A673 (cell line): ENCODE results near the gene AGBL4. TPM values are rescaled to one million over a fixed set of nuclear protein-coding genes. Genes with fewer than 3 reads are reported as not detected.

Experiments used
- BruUV-seq: library from RNA; stranded (reverse); fragments of 400-500 nt; replicated peaks from 2 replicates; lab custom pipeline; 2021; lab: Mats Ljungman, UMichigan
- CTCF ChIA-PET: fragments of 300-600 bp; sonication (Branson Sonifier 250); formaldehyde crosslinking; loops from one replicate; lab custom pipeline; 2022; ENCODE audit warnings: antibody characterized with exemption; lab: Charles Lee
- POLR2A ChIA-PET: fragments of 300-600 bp; sonication (Branson Sonifier 250); formaldehyde crosslinking; loops from one replicate; lab custom pipeline; 2022; ENCODE audit warnings: antibody characterized with exemption; ENCODE audit not compliant: low non-redundant PET; lab: Charles Lee
- DNase-seq: peaks from one replicate; pipeline ENCODE4 v3.0.0-alpha.2; 2015; ENCODE audit warnings: low spot score
- H3K27ac ChIP-seq: fragments of 200-600 bp; sonication (generic); 2 replicates; pipeline ENCODE4 v1.5.1; 2016; ENCODE audit warnings: mixed run types, low read depth, mild to moderate bottlenecking, mixed read lengths, antibody characterized with exemption, low read length; ENCODE audit not compliant: poor library complexity, severe bottlenecking
- H3K27me3 ChIP-seq: fragments of 200-600 bp; sonication (generic); replicated peaks from 2 replicates; pipeline ENCODE4 v1.6.1; 2017; ENCODE audit warnings: mixed run types, low read depth, mild to moderate bottlenecking, mixed read lengths, antibody characterized with exemption, low read length; ENCODE audit not compliant: insufficient read depth, poor library complexity
- H3K36me3 ChIP-seq: fragments of 200-600 bp; sonication (generic); 2 replicates; pipeline ENCODE4 v1.6.1; 2016; ENCODE audit warnings: mixed run types, mild to moderate bottlenecking, mixed read lengths, antibody characterized with exemption, low read length; ENCODE audit not compliant: insufficient read depth, poor library complexity, severe bottlenecking
- H3K4me1 ChIP-seq: fragments of 200-600 bp; sonication (generic); 2 replicates; pipeline ENCODE4 v1.6.1; 2017; ENCODE audit warnings: mixed run types, mild to moderate bottlenecking, mixed read lengths, antibody characterized with exemption, low read length; ENCODE audit not compliant: insufficient read depth, poor library complexity, severe bottlenecking
- H3K4me3 ChIP-seq: fragments of 200-600 bp; sonication (generic); 2 replicates; pipeline ENCODE4 v1.5.1; 2016; ENCODE audit warnings: low read depth, mixed run types, mild to moderate bottlenecking, mixed read lengths, low read length; ENCODE audit not compliant: poor library complexity, severe bottlenecking
- H3K9me3 ChIP-seq: fragments of 200-600 bp; sonication (generic); 2 replicates; pipeline ENCODE4 v1.6.1; 2016; ENCODE audit warnings: mixed run types, low read depth, mild to moderate bottlenecking, mixed read lengths, antibody characterized with exemption, low read length; ENCODE audit not compliant: poor library complexity, severe bottlenecking
- EZH2 ChIP-seq: fragments of 200-600 bp; sonication (generic); IDR thresholded peaks from 2 replicates; pipeline ENCODE4 v1.6.1; 2017; ENCODE audit warnings: borderline replicate concordance, low read depth, mild to moderate bottlenecking, mixed read lengths, antibody characterized with exemption, low read length; ENCODE audit not compliant: poor library complexity, severe bottlenecking
- intact Hi-C: fragments of 100-400 bp; cut with micrococcal nuclease; formaldehyde crosslinking; loops from one replicate; pipeline ENCODE4 v1.10.0; 2022; ENCODE audit not compliant: unreplicated experiment
- total RNA-seq: library from RNA; stranded (reverse); gene quantifications from 2 replicates; pipeline ENCODE4 v1.2.3, GENCODE V29; 2021
- TF ChIP-seq, protein P1 (sequence below): fragments of 300-800, 200-600 bp; sonication (generic); conservative IDR thresholded peaks from 2 replicates; pipeline ENCODE4 v1.5.1; 2017; ENCODE audit warnings: low read depth, mild to moderate bottlenecking, antibody characterized with exemption, low read length, moderate library complexity, mixed read lengths

AGBL4 gene
- total RNA-seq, 1 experiment from 2014 or later: 0.32 TPM

DNA sequence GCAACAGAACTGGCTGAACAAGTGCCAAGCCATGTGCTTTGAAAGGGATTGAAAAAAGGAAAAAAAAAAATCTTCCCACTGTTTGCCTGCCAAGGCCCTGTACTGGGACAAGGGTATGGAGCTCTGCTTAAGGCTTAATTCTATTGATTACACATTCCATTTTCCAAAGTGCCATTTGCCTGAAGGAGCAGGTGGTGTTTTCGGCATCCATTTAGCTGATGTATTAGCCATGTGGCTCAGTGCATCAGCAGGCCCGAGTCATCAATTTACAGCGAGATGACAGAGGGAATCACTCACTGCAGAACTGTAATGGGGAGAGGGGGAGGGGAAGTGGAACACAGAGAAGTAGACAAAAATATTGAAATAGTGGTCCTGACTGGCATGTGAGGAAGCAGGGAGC is 1102.9 kb downstream of the AGBL4 start:
- no peak overlapping the region for H3K4me3 ChIP-seq
- no peaks in the 10 kb centered on the region for H3K36me3 ChIP-seq
- H3K9me3 ChIP-seq: no peaks in the 10 kb centered on the region
- DNase-seq: no peak
- ChIA-PET CTCF (no interaction called here), POLR2A (no interaction called here)
- no TSS peak for BruUV-seq
- intact Hi-C loops: loop anchor here (2.0 kb wide), 1 partner anchor 76 kb away; no protein-coding TSS in a partner anchor
- no peak for TF ChIP-seq EZH2
- TF ChIP-seq, protein P1, sequence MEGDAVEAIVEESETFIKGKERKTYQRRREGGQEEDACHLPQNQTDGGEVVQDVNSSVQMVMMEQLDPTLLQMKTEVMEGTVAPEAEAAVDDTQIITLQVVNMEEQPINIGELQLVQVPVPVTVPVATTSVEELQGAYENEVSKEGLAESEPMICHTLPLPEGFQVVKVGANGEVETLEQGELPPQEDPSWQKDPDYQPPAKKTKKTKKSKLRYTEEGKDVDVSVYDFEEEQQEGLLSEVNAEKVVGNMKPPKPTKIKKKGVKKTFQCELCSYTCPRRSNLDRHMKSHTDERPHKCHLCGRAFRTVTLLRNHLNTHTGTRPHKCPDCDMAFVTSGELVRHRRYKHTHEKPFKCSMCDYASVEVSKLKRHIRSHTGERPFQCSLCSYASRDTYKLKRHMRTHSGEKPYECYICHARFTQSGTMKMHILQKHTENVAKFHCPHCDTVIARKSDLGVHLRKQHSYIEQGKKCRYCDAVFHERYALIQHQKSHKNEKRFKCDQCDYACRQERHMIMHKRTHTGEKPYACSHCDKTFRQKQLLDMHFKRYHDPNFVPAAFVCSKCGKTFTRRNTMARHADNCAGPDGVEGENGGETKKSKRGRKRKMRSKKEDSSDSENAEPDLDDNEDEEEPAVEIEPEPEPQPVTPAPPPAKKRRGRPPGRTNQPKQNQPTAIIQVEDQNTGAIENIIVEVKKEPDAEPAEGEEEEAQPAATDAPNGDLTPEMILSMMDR: no peak
- H3K4me1 ChIP-seq: peaks cover 9% of the 10 kb centered on the region
- no peak overlapping the region for H3K27ac ChIP-seq
- H3K27me3 ChIP-seq: no peaks in the 10 kb centered on the region

DNA sequence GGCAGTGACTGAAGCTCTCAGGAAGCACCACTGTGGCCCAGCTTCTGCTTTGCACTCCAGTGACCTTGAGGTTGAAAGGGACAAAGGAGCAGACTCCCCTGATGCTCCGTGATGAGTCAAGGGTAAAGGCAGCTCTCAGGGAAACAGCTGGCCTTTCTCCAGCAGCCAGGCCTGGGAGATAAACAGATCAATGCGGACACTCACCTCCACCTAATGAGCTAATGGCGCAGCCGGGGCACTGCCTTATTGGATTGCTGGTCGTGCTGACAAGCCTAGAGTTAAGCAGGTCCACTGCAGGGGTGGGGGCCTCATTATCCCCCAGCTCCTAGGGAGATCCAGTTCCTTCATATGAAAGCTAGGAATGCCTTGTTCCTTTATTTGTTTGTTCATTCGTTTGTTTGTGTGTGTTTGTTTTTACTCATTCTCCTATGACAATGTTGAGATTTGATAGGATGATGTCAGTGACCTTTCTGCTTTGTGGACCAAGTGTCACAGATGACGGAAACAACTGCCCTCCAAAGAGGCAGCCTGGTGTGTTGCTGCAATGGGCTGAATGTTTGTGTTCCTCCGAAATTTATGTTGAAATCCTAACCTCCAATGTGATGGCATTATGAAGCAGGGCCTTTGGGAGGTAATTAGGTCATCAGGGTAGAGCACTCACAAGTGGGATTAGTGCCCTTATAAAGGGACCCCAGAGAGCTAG is 1105.7 kb downstream of the AGBL4 start:
- POLR2A ChIA-PET: no interaction called here
- no TSS peak for BruUV-seq
- Histone ChIP-seq H3K9me3 (no peaks in the 10 kb centered on the region), H3K4me1 (peaks cover 9% of the 10 kb centered on the region), H3K36me3 (no peaks in the 10 kb centered on the region), H3K4me3 (no peak overlapping the region), H3K27ac (no peak overlapping the region), H3K27me3 (no peaks in the 10 kb centered on the region)
- intact Hi-C loops: loop anchor here (2.0 to 10.0 kb wide), 2 partner anchors 1167 to 1415 kb away; no protein-coding TSS in a partner anchor
- TF ChIP-seq, protein P1: no peak
- DNase-seq: no peak
- CTCF ChIA-PET: no interaction called here

DNA sequence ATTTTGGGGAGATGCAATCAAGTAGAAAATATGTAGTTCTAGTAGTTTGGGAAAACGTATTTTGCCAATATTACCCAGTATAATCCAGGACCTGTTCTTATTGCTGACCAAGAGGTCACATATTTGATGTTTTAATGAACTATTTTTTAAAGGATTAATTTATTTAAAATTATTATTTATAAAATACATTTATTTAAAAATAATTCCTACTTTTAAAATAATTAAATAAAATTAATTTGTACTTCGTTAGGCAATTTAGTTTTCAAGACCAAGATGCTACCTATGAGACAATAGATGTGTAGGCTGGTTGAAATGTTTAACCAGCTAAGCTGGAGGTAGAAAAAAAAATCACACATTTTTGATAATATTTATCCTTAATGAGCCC is 1106.7 kb downstream of the AGBL4 start:
- no TSS peak for BruUV-seq

More for the DNA sequence above, 1106.7 kb downstream of the AGBL4 start:
- ChIA-PET CTCF (no interaction called here), POLR2A (no interaction called here)
- peaks cover 9% of the 10 kb centered on the region for H3K4me1 ChIP-seq
- no peaks in the 10 kb centered on the region for H3K9me3 ChIP-seq
- H3K36me3 ChIP-seq: no peaks in the 10 kb centered on the region
- no peak for DNase-seq
- intact Hi-C loops: loop anchor here (2.0 to 10.0 kb wide), 2 partner anchors 1168 to 1416 kb away; no protein-coding TSS in a partner anchor
- no peak for TF ChIP-seq EZH2
- TF ChIP-seq, protein P1: no peak
- no peak overlapping the region for H3K4me3 ChIP-seq
- H3K27me3 ChIP-seq: no peaks in the 10 kb centered on the region
- no peak overlapping the region for H3K27ac ChIP-seq
